Measurements from ENCODE around the gene RRAD. TPM values are rescaled to one million over a fixed set of nuclear protein-coding genes. Genes with fewer than 3 reads are reported as not detected.

RRAD gene
- total and polyA plus RNA-seq, 2 of the 4 experiments (the other 2 are of a cell fraction): 1.3 to 2.1 TPM

DNA sequence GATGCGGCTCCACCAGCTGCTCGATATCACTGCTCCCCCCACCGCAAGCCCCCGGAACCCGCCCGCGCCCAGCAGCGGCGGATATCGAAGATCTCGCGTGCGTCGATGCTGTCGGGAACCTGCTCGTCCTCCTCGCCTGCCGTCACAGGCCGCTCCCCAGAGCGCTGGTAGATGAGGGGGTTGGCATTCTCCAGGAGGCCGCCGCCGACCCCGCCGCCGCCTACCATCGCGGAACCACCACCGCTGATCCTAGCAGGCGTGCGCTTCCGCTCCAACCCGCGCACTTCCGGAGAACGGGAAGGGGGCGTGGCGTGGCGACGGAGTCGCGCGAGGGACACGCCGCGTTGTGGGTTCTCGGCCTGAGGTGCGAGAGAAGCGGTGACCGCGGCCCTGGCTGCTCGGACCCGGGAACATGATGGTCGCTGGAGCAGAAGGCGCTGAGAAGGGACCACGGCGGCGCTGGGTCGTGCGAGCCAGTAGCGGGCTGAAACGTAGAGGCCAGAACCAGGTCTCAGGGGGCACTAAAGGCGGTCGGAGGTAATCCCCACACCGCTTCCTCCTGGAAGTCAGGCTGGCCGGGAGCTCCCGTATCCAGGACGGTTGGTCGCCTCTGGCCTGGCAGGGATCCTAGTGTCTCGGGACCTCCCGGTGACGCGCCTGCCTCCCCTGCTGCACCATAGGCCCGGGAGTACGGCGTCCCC, 9.0 kb upstream of the RRAD start, which contains the start of gene CIAO2B:
CIAO2B (minus strand) TSS at position 265 of the 701 bp plus-strand sequence; CDS start at position 227, 38 bp downstream.
- 1% methylated on average over 33 of the region's 76 CpGs; no CpG with 5 or more reads in 1 of the 2 experiments for WGBS, 2 experiments (ENCODE audit: extremely low coverage in 2 of 2, insufficient read length in 1 of 2)

More for the DNA sequence above, 9.0 kb upstream of the RRAD start, which contains the start of gene CIAO2B:
- DNase-seq: peak; percentile 84
- Histone ChIP-seq H2BK120ac (ENCODE audit: low read depth, low read length) (peak within 1 kb of the TSS; percentile 85), H3K27ac (ENCODE audit: insufficient read depth, low read length) (peak within 1 kb of the TSS; percentile 98), H2BK15ac (ENCODE audit: low read depth, low read length) (peak within 1 kb of the TSS; percentile 15; the same call in 1 of the 3 replicates), H3K4ac (ENCODE audit: low read depth, low read length) (peak within 1 kb of the TSS; percentile 99), H2BK20ac (ENCODE audit: low read depth, low read length) (peak within 1 kb of the TSS; percentile 49; the same call in 1 of the 2 replicates), H3K9ac (ENCODE audit: low read depth, low read length) (peak within 1 kb of the TSS; percentile 99), H3K4me1 (ENCODE audit: control insufficient read depth, insufficient read depth, low read length) (peaks cover 9% of the 10 kb centered on the region), H2AFZ (replicated peaks; ENCODE audit: low read length, poor library complexity) (peak within 1 kb of the TSS; percentile 99), H2BK5ac (ENCODE audit: low read depth, low read length, poor library complexity, severe bottlenecking) (peak within 1 kb of the TSS; percentile 98), H3K27me3 (ENCODE audit: control insufficient read depth, insufficient read depth, low read length) (no peaks in the 10 kb centered on the region), H3K9me3 (ENCODE audit: control insufficient read depth, insufficient read depth, low read length) (no peaks in the 10 kb centered on the region), H3K56ac (ENCODE audit: extremely low read depth, insufficient read depth, low read length) (peak within 1 kb of the TSS; percentile 93), H2AK5ac (ENCODE audit: low read depth, low read length) (peak within 1 kb of the TSS; percentile 98), H3K18ac (ENCODE audit: low read depth, low read length) (peak within 1 kb of the TSS; percentile 90), H3K4me3 (ENCODE audit: insufficient read depth, low read depth, low read length) (peak within 1 kb of the TSS; percentile 98), H3K79me1 (ENCODE audit: low read depth in 1 of 2, low read length in 2 of 2) (peaks cover 25 to 74% of the 10 kb centered on the region in 2 experiments), H3K14ac (replicated peaks; ENCODE audit: low read depth, low read length) (peak within 1 kb of the TSS; percentile 100), H4K8ac (ENCODE audit: low read depth in 2 of 2, low read length in 2 of 2) (peak within 1 kb of the TSS; percentile 91 to 97), H3K4me2 (ENCODE audit: low read depth, low read length) (peak within 1 kb of the TSS; percentile 89), H2AK9ac (replicated peaks; ENCODE audit: low read depth, low read length, poor library complexity) (peak within 1 kb of the TSS; percentile 96), H3K9me1 (ENCODE audit: insufficient read depth, low read length) (peaks cover 26% of the 10 kb centered on the region), H4K5ac (ENCODE audit: low read depth, low read length) (peak within 1 kb of the TSS; percentile 97), H4K20me1 (ENCODE audit: insufficient read depth, low read length) (peaks cover 49% of the 10 kb centered on the region), H3K23ac (ENCODE audit: low read depth, low read length) (peak within 1 kb of the TSS; percentile 98), H3K36me3 (ENCODE audit: control insufficient read depth, insufficient read depth, low read length) (peaks cover 25% of the 10 kb centered on the region), H4K91ac (ENCODE audit: insufficient read depth, low read depth, low read length) (peak within 1 kb of the TSS; percentile 93)
- ChIA-PET CTCF (no interaction called here), POLR2A (ENCODE audit: unreplicated experiment) (no interaction called here)
- dilution Hi-C loops (cut with HindIII; ENCODE audit: low sequenced_read_pairs, unreplicated experiment) (no loop called here), intact Hi-C loops (cut with micrococcal nuclease) (loop anchor here (2.0 kb wide), 1 partner anchor 39 kb away; no protein-coding TSS in a partner anchor), in situ Hi-C loops (cut with MboI; ENCODE audit: low sequenced_read_pairs) (loop anchor here (5.0 kb wide), 1 partner anchor 37 kb away; no protein-coding TSS in a partner anchor)
- ATAC-seq (ENCODE audit: low read depth): peak; percentile 82
- BruUV-seq (replicated peaks): no TSS peak
- TF ChIP-seq CHD1 (IDR thresholded peaks at IDR 0.05; ENCODE audit: low read depth, low read length) (0 out of 2 replicates have a peak, but pooled peaks have one; percentile 40), RCOR1 (IDR thresholded peaks at IDR 0.05; ENCODE audit: insufficient replicate concordance, low read length) (no peak), MXI1 (IDR thresholded peaks at IDR 0.05; ENCODE audit: borderline replicate concordance, low read depth, low read length) (peak; percentile 81; the same call in 1 of the 2 replicates), MAZ (IDR thresholded peaks at IDR 0.05; ENCODE audit: borderline replicate concordance, low read depth, low read length) (0 out of 2 replicates have a peak, but pooled peaks have one; percentile 14), BHLHE40 (IDR thresholded peaks at IDR 0.05; ENCODE audit: low read depth, low read length) (no peak; the same call in 1 of the 2 replicates), POLR2A (IDR thresholded peaks at IDR 0.05; ENCODE audit: low read depth, low read length) (peak; percentile 89)
- TF ChIP-seq, protein P1, sequence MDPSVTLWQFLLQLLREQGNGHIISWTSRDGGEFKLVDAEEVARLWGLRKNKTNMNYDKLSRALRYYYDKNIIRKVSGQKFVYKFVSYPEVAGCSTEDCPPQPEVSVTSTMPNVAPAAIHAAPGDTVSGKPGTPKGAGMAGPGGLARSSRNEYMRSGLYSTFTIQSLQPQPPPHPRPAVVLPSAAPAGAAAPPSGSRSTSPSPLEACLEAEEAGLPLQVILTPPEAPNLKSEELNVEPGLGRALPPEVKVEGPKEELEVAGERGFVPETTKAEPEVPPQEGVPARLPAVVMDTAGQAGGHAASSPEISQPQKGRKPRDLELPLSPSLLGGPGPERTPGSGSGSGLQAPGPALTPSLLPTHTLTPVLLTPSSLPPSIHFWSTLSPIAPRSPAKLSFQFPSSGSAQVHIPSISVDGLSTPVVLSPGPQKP (IDR thresholded peaks at IDR 0.05; ENCODE audit: borderline replicate concordance, low read depth, low read length): 0 out of 2 replicates have a peak, but pooled peaks have one; percentile 32

Data from IMR-90 (cell line).